NCI-H82 (cell line): ENCODE data around the gene CELSR3.

Experiments used
- DNase-seq: peaks from one replicate; lab custom pipeline; 2025; lab: John Stamatoyannopoulos, UW

The CELSR3 gene

DNA sequence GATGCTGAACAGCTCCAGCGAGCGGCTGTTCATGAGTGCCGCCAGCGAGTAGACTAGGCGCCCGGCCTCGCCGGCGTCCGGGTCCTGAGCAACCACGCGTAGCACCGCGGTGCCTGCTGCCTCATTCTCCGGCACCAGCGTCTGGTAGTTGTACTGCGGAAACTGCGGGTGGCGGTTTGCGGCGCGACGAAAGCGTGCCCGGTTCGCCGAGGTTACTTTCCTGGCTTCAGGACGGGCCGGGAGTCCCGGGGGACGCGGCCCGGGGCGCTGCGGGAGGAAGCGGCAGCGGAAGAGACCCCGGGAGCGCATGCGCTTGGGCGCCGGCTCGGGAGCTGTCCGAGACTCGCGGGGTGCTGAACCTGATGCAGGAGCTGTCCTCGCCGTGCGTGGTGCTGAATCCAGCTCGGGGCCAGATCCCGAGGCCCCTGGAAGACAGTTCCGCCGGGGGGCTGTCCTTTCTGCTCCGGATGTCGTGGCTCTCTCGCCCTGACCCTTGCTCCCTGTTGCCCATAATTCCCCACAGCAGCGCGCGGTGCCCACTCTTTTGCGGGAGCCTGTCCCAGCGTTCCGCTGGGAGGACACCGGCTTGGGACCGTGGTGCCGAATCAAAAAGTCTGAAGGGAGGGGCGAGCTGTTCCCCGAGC, 1.1 kb downstream of the CELSR3 start:
- no peak for DNase-seq

DNA sequence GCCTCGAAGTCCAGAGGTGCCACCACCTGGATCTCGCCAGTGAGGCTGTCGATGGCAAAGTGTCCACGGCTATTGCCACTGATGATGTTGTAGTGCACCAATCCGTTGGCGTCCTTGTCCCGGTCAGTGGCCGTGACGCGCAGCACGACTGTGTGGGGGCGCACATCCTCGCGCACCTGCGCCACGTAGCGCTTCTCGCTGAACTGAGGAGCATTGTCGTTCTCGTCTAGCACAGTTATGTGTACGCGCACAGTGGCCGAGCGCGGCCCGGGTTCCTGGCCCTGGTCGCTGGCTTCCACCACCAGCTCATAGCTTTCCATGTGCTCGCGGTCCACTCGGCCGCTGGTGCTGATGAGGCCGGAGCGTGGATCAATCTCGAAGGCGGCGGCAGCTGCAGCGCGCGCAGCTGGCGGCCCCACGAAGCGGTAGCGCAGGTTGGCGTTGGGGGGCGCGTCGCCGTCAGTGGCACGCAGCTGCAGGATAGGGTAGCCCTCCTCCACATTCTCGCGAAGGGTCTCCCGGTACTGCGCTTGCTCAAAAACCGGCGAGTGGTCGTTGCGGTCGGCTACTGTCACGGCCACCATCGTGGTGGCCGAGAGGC, 1.8 kb downstream of the CELSR3 start:
- no peak for DNase-seq

DNA sequence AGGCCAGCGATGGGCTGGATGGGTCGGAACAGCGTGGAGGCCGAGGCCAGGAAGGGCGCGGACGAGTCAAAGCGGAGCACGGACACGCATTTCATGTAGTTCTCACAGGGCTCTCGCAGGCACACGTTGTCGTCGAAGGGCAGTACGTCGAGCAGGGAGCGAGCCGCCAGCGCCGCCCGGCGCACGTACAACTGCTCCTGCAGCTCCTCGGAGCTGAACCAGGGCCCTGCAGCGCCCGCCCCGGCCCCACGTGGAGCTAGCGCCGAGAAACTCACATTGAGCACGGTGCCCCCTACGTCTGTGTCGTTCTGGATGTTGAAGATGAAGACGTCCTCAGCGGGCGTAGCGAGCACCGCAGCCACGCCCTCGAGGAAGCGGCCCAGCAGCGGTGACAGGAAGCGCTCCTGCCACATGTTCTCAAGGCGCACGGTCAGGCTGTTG, 5.8 kb downstream of the CELSR3 start:
- DNase-seq, result no peak

DNA sequence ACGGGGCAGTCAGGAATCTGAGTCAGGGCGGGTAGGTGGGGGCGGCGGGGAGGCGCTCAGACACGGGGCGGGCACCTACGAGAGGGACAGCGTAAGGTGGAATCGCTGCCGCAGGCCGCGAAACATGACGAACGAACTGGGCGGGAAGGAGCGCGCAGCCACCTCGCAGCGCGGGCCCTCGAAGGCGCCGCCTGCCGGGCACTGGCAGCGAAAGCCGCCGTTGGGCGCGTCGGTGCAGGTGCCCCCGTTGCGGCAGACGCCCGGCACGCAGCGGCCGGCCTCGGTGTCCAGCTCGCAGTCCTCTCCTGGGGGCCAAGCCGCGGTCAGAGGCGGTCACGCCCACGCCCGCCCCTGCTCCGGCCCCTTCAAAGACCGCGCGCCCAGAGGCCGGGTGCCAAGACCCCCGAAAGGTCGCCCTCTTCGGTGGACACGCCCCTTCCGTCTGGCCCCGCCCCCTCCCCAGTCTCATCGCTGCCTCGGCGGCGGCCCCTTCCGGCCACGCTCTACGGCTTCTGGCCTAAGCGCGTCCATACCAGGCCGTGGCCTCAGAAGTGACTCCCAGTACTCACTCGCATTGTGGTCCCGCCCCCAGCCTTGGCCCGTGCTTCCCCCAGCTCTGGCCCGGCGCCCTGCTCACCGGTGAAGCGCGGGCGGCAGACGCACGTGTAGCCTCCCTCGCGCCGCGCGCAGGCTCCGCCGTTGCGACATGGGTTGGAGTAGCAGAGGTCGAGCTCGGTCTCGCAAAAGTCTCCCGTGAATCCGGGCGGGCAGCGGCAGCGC, 6.4 kb downstream of the CELSR3 start:
- DNase-seq, result no peak

DNA sequence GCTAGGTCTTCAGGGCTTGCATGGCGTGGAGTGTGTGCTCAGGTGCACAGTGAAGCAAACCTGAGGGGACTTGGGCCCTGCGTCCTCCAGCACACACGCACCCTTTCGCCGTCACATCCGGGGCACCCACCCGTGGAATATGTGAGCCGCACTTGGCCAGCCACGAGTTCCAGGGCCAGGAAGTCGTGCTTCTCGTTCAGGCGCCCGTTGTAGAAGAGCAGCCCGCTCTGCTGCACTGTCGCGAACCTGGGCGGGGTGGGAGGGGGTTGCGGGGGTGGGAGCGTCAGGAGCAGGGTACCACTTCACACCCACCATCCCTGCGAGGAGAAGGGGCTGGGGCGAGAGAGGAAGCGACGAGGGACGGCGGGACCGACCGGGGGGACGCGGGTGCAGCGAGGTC, 7.1 kb downstream of the CELSR3 start:
- no peak for DNase-seq

DNA sequence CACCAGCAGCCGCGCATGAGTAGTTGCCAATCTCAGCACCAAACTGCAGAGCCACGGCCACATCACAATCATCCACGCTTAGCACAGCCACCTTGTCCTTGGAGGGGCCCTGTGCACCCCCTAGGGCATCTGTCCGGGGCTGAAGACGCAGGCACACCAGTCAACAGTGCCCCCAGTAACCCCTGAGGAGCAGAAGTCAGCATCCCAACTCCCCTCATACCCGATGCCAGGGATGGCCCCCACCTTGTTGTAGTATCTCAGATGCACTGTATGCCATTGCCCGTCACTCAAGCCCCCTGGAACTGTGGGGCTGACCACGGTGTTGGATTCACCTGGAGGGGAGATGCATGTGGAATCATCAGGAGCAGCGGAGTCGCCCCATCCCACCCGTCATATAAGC, 7.6 kb downstream of the CELSR3 start:
- no peak for DNase-seq

DNA sequence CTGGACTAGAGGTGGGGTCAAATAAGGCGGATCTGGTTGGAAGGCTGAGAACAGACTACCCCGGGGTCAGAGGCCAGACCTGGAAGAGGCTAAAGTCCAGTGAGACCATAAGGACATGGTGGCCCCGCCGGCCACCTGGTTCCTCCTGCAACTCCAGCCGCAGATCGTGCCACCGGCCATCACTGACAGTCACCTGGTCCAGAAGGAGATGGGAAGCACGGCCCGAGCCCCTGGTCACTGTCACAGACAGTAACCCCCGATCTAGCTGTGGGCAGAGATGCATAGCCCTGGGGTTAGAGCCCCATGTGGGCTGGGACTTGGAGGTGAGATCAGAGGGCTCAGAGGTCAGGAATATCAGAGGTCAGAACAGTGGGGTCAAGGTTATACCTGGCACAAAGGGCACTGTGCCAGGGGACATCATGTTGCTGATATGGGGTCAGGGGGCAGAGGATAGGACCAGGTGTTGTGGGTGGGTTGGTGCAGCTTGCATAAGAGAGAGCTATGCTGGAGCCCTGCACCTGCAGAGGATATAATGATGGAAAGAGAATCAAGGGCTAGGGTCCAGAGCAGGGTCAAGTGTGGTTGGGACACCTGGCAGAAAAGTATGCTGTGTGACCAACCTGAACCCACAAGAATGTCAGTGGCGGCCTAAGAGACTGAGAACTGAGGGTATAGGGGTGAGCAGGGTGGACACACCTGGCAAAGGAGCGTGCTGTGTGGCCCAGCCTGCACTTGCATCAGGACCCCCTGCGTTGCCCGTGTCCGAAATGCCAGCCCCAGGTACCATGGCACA, 9.6 kb downstream of the CELSR3 start:
- no peak for DNase-seq

DNA sequence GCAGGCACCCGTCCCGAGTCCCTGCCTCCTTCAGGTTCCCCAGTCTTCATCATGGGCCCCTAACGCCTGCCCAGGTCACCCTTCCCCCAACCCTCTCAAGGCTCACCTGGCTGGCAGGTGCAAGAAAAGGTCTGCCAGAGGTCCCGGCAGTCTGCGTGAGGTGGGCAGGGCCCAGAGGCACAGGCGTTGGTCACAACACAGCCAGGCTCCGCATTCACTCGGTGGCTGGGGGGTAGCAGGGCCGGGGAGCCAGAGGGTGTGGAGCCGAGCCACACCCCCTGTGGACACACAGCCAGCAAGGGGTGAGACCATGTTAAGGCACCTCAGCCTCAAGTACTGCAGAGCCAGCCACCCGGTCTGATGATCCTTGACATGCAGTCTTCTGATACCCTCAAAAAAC, 10.9 kb downstream of the CELSR3 start:
- no peak for DNase-seq

DNA sequence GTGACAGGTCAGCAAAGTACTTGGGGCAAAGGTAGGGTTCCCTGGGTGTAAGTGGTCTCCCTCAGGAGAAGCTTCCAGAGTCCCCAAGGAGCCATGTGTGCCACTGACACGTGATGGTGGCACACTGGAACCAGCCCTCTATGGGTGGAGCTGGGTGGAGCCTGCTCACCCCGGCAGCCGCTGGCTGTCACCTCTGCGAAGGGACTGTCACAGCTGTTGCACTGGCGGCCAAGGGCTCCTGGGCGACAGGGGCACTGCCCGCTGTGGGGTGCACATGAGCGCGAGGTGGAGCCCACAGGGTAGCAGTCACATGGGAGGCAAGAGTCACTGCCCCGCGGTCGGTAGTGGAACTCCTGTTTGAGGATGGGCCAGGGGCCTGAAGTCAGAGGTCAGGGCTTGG, 12.0 kb downstream of the CELSR3 start:
- DNase-seq, result no peak

DNA sequence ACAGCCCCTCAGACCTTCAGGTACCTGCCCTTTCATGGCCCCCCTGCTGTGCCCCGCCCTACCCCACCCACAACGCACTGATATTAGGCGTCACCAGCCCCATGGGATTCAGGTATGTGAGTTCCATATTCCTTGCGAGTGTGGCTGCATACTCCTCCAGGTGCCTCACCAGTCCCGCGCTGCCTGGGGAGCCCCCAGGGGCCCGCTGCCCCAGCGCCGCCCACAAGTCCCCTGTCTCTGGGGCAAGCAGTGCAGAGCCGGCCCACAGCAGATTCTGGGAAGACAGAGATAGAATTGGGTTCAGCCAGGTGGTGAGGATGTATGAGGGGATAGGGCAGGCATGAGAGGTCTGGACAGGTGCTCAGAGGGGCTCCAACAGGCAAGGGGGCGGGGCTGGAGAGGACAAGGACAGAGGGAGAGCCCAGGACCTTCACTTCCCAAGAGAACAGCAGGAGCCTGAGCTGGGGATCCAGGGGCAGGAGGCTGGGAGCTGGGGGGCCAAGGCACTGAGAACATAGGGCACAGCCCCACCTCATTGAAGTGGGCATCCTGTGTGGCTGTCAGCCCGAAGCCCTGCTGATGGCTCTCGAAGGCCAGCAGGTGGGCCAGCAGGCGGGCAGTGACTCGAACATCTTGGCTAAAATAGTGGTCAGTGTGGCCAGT, 14.4 kb downstream of the CELSR3 start:
- no peak for DNase-seq

DNA sequence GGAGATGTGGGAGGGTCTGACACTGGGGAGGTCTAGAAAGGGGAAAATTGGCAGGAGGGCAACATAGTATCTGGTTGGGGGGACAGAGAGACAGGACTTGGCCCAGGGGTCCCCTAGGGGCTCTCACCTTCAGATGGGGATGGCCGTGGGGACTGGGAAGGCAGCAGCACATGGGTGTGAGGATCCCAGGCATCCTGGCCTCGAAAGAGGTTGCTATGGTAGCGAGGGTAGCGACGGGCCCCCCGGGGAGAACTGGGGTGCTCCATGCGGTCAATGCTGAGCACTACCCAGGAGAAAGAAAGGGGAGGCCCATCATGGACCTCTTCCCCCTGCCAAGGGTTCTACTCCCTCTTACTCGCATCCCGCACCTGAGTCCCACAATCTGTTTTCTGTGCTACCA, 15.0 kb downstream of the CELSR3 start:
- no peak for DNase-seq

DNA sequence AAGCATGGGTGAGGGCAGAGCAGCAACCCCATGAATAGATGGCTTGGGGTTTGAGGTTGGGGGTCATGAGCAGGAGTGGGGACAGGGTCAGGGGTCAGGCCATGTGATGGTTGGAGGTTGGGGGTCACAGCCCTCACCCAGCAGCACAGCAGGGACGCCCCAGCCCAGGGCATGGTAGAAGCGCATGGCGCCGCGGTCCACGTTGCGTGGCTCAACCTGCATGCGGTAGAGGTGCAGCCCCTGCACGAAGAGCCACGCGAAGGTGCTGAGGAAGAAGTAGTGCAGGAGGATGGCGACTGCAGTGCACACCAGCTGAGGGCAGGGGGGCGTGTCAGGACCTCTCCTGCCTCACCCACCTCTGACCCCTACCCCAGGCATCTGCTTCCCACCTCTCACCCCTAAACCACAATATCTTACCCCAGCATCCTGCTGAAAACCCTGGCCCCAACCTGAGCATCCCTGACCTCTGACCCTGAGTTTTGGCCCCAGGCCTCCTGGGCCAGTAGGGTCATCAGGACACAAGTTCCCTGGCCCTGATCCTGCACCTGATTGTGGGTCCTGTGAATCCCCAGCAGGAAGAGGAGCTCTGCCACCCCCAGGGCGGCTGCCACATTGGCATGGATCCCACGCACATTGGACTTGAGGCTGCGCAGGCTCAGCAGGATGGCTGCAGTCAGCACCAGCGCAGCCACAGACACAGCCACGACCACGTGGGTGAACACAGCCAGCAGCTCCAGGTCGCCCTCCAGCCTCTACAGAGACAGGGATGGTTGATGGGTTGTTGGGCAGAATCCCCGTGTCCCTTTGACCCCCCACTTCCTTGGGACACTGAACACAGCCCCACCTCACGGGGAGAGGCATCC, 17.6 kb downstream of the CELSR3 start:
- DNase-seq, result no peak

DNA sequence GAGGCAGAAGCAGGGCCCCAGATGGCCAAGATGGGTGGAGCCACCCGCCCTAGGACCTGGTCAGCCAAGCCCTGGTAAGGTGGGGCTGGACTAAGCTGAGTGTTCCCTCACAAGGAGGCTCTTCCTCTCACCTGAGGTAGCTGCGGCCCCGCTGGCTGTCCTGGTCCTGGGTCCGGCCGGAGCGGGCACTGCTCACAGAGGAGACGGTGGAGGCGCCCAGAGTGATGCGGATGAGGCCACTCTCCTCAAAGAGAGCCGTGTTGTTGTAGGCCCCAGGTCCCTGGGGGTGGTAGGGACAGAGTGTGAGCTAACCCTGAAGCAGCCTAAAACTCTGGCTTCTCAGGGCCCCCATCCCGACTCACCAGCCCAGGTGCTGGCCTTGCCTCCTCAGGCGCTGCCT, 20.1 kb downstream of the CELSR3 start:
- no peak for DNase-seq

DNA sequence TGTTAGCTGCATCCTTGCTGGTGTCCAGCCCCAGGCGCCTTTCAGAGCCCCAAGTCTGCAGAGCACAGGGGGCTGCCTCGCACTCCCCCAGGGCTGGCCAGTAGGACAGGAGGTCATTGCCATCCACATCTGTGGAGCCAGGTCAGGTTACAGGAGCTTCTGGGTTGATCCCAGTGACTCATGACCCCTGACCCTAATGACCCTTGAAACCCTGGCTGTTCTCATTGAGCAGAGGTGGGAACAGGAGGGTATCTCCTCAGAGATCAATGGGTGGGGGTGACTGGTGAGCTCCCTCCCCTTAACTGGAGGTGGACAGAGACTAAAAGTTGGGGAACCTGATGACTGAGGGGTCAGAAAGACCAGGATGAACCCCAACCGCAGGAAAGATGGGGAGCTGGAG, 21.3 kb downstream of the CELSR3 start:
- DNase-seq, result no peak

DNA sequence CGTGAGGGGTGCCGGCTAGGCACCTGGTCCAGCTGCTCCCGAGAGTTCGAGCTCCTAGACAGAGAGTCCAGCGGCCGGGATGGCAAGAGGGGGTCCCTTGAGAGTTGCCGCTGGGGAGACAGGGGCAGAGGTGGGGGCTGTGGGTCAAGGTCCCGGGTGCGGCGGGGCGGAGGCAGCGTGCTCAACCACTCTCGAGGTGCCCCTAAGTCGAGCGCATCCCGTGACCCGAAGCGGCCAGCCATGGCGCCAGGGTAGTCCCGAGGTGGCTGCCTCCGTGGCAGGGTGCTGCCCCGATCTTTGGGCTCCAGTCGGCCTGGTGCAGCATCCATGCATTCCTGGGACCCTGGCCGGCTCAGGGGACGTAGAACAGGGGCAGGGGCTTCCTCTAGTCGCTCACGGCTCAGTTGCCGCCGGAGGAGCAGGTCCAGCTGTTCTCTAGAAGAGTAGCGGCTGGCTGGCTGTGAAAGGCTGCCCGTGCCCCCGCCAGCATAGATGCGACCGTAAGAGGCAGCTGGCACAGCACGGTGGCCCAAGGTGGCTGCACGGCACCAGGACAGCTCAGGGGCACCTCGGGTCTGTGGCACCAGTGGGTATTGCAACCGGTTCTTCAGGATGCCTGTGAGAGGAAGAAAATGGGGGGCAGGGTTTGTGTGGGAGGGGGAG, 22.6 kb downstream of the CELSR3 start:
- DNase-seq, result no peak

DNA sequence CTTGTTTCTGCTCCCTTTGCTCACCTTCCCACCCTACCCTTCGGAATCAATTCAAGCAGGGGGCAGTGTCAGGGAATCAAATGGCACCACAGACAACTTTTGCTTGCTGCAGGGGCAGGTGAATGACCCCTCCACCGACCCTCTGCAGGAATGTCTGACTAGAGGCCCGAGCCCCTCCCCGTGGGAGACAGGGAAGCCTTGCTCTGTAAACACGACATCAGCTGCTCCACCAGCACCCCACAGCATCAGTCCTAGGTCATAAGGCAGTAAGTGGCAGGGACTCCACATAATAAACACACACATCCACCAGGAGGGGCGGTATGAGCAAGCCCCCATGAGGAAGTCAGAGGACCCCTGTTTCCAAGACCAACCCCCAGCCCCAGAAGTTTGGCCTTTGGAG, 25.4 kb downstream of the CELSR3 start:
- no peak for DNase-seq

DNA sequence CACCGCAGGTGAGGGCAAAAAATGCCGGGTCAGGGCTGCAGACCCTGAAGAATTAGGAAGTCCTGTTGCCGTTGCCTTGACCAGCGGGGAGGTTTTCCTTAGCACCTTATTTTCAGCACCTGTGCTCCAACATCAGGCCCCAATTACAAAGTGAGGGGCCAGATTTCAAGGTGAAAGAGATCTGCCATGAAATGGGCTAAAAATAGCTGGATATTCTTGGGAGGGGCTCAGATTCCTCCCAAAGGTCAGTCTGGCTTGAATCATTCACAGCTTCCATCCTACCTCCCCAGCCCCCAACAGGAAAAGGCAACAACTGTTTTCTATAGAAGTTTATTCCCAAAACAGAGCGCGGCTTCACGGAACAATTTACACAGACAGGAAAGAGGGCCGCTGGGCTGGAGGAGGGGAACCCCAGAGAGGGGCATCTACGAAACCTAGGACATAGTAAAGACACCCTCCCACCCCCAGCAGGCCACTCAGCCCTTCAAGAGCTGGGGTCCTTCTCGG, 26.5 kb downstream of the CELSR3 start:
- DNase-seq, result no peak

DNA sequence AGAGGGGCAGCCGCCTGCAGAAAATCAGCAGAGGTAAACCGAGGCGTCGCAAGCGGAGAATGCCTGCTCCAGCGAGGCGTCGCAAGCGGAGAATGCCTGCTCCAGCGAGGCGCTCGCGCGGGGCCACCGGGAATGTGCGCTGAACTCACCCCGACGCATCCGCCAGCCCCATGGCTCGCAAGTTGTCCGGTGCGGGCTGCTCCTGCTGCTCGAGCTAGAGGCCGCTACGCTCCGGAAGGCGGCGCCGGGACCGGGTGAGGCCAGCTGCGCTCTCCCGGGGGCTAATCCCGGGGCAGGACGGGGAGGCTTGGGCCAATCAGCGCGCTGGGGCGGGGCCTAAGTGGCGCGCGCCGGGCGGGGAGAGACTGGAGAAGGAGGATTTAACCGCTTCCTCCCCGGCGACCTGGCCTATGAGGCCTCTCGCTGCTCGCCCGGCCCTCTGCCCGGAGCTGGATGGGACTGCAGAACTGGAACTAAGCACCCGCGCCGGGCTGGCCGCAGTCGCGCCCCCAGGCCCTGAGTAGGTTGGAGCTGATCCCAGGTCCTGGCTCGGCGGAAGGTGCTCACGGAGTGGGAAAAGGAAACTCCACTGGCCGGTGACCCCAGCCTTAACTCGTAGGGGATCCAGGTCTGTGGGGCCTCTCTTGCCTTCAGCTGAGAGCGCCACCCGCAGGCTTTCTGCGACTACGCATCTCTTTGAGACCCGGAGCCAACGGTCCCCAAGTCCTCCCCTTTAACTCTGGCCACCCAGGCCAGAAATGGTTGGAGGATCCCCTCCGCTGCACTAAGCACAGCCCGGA, 27.3 kb downstream of the CELSR3 start, which contains the start of gene SLC26A6:
Gene SLC26A6 (minus strand): TSS at position 240 of the 800 bp plus-strand sequence. CDS start 68 bp downstream, at position 172.
- DNase-seq, result peak; percentile 97

DNA sequence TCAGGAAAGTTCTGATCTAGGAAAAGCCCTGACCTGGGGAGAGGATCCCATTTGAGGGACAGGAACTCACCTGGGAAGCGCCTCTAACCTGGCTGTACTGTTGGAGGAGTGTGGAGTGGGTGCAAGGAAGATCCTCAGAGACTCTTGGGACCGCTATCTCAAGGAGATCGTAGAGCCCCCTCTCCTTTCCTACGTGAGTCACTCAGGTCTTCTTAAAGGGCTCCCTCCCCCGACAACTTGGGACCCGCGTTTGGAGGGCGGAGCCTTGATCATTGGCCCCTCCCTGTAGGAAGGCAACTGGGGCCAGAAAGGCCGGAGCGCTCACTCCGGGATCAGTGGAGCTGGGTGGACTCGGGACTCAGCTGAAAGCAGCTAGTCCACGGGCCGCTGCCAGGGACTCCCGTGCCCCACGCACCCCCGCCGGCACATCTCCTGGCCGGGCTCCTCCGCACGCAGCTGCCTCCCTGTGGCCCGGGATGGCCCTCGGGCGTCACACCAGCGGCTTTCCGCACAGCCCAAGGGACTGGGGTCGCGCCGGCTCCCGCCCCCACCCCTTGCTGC, 27.9 kb downstream of the CELSR3 start:
- peak; percentile 79 for DNase-seq
